HAP-1 (cell line): Measurements from ENCODE around the gene CFAP53.

Experiments
- DNase-seq, 2 experiments: peaks; one replicate each; pipeline ENCODE4 v3.0.0-alpha.2; 2016 to 2020; ENCODE audit warnings: low spot score in 2 of 2
- H3K27me3 ChIP-seq: fragments of 250-450 bp; sonication (Bioruptor Pico); 2 replicates; pipeline ENCODE4 v1.5.1; 2020; ENCODE audit warnings: low read depth, mild to moderate bottlenecking, moderate library complexity
- H3K36me3 ChIP-seq: fragments of 250-450 bp; sonication (Bioruptor Pico); replicated peaks from 2 replicates; pipeline ENCODE4 v1.5.1; 2020; ENCODE audit warnings: mild to moderate bottlenecking
- H3K4me1 ChIP-seq: fragments of 250-450 bp; sonication (Bioruptor Pico); 2 replicates; pipeline ENCODE4 v1.5.1; 2020; ENCODE audit warnings: mild to moderate bottlenecking
- H3K4me3 ChIP-seq: fragments of 250-450 bp; sonication (Bioruptor Pico); 2 replicates; pipeline ENCODE4 v1.5.1; 2020; ENCODE audit warnings: mild to moderate bottlenecking, moderate library complexity
- H3K9me3 ChIP-seq: fragments of 250-450 bp; sonication (Bioruptor Pico); 2 replicates; pipeline ENCODE4 v1.5.1; 2020; ENCODE audit warnings: mild to moderate bottlenecking, moderate library complexity
- in situ Hi-C: fragments of 300-500 bp; cut with MboI; formaldehyde crosslinking; loops from 3 replicates; pipeline ENCODE4 v1.14.3; 2020; ENCODE audit warnings: low sequenced_read_pairs, inconsistent platforms, mixed read lengths

The CFAP53 gene

DNA sequence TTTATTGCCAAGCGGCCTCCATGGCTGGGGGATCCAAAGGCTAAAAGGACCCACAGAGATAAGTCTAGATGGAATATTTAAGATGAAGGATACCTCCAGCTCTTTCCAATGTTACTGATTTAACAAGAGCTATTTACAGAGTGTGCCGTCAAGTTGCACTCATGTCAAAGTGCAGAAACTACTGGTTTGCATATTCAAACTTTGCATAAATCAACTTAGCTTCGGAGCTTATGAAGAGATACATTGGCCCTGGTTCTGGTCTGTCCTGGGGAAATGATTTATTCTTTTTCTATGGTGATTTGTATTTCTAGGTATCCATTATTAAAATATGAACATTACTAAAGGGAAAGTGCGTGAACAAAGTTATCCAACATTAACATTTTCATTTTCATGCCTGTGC, 57.0 kb downstream of the CFAP53 start:
- in situ Hi-C loops: loop anchor here (10.0 kb wide), 1 partner anchor 705 kb away; no protein-coding TSS in a partner anchor
- no peak for DNase-seq
- H3K4me3 ChIP-seq: no peak overlapping the region
- no peaks in the 10 kb centered on the region for H3K27me3 ChIP-seq
- H3K4me1 ChIP-seq: no peaks in the 10 kb centered on the region
- H3K36me3 ChIP-seq: no peaks in the 10 kb centered on the region
- H3K9me3 ChIP-seq: no peaks in the 10 kb centered on the region

DNA sequence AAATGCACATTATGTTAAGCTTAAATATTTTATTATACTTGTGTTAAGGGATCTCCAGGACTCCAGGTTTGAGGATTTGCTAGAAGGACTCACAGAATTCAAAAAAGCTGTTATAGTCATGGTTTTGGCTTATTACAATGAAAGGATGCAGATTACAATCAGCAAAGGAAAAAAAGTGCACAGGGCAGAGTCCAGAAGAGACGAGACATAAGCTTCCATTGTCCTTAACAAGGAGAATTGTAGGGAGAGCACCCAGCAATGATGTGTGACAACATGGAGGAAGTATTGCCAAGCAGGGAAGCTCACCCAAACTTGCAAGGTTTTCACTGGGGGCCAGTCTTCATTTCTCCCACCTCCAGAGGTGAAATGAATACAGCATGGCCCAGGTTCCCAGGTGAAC, 58.6 kb downstream of the CFAP53 start:
- Histone ChIP-seq H3K4me3 (no peak overlapping the region), H3K36me3 (no peaks in the 10 kb centered on the region), H3K4me1 (no peaks in the 10 kb centered on the region), H3K9me3 (no peaks in the 10 kb centered on the region), H3K27me3 (no peaks in the 10 kb centered on the region)
- no peak for DNase-seq
- in situ Hi-C loops: loop anchor here (10.0 kb wide), 1 partner anchor 703 kb away; no protein-coding TSS in a partner anchor

DNA sequence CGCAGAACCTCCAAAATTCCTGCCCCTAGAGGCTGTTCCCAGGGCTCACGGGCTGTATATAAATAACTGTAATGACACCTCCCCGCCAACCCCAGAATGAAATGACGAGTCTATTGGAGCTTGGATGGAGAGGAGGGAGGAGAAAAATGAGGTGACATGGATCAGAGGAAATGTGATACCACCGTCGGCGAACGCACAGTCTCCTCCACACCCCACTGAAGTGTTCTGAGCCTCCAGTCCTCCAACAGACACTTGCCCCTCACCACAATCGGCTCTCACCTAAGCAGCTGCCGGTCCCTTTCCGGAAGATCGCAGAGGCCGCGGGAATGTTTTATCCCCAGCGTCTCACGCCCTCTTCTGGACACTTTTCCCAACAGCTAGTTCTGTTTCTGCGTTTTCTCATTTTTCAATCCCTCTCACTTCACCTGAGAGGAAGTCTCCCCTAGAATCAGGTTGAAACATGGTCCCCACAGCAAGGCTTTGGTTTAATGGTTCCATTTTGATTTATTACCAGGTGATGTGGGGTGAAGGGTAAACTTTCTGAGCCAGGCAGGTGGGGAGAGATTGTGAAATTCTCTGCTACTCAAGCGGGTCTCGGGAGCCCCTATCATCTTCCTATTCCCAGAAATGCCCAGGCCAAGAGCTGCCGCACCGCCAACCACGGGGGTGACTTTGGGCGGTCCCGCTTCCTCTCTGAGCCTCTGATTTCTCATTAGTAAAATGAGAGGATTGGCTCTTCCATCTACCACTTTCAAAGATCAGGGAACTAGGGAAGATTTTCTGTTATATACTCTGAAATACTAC, 62.3 kb downstream of the CFAP53 start:
- in situ Hi-C loops: loop anchor here (10.0 kb wide), 1 partner anchor 699 kb away; no protein-coding TSS in a partner anchor
- Histone ChIP-seq H3K27me3 (no peaks in the 10 kb centered on the region), H3K36me3 (no peaks in the 10 kb centered on the region), H3K4me3 (no peak overlapping the region), H3K4me1 (no peaks in the 10 kb centered on the region), H3K9me3 (0 out of 2 replicates have a peak, but pooled peaks cover 3% of the 10 kb centered on the region)
- DNase-seq: peak; percentile 73 to 83

DNA sequence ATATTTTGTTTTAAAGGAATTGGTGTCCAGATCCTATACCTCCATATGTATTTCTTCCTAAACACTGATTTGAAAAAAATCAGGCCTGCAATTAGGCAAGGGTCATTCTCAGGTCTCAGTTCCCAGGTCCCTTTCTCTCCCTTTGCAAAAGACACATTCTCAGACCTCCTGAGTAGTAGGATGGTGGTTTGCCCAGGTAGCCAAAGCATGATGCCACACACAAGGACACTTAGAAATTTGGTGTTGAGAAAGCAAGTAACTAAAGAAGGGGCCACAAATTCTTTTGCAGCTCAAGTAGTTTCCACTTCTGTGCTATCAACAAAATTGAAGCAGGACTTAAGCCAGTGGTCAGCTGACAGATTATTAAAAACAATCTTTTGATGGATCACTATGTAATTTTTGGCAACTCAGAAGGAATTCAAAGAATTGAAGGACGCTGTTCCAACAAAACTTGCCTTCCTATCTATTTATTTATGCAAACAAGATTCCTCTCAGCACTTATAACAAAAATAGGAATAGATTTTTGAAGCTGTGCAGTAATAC, 64.7 kb downstream of the CFAP53 start:
- Histone ChIP-seq H3K4me3 (no peak overlapping the region), H3K4me1 (no peaks in the 10 kb centered on the region), H3K9me3 (0 out of 2 replicates have a peak, but pooled peaks cover 3% of the 10 kb centered on the region), H3K27me3 (no peaks in the 10 kb centered on the region), H3K36me3 (no peaks in the 10 kb centered on the region)
- in situ Hi-C loops: loop anchor here (10.0 kb wide), 1 partner anchor 697 kb away; no protein-coding TSS in a partner anchor
- no peak for DNase-seq

DNA sequence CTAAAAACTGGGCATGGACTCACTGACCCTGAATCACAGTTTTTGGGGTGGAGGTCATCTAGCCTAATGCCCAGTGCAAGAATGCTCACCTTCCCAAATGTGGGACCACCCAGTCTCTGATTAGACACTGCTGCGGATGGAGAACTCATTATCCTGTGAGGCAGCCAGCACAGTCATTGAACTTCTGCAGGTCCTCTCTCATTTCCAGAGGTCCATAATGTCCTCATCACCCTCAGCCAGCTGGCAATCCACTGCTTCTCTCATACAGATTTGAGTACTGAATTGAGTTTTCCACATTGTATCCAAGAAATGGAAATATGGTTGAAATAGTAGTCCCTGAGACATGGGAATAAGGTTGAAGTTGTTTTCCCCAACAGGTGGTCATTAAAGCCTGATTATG, 66.4 kb downstream of the CFAP53 start:
- Histone ChIP-seq H3K9me3 (0 out of 2 replicates have a peak, but pooled peaks cover 3% of the 10 kb centered on the region), H3K36me3 (no peaks in the 10 kb centered on the region), H3K4me1 (peaks cover 3% of the 10 kb centered on the region), H3K4me3 (no peak overlapping the region), H3K27me3 (0 out of 2 replicates have a peak, but pooled peaks cover 2% of the 10 kb centered on the region)
- no peak for DNase-seq
- in situ Hi-C loops: loop anchor here (5.0 to 10.0 kb wide), 2 partner anchors 143 to 695 kb away; no protein-coding TSS in a partner anchor

DNA sequence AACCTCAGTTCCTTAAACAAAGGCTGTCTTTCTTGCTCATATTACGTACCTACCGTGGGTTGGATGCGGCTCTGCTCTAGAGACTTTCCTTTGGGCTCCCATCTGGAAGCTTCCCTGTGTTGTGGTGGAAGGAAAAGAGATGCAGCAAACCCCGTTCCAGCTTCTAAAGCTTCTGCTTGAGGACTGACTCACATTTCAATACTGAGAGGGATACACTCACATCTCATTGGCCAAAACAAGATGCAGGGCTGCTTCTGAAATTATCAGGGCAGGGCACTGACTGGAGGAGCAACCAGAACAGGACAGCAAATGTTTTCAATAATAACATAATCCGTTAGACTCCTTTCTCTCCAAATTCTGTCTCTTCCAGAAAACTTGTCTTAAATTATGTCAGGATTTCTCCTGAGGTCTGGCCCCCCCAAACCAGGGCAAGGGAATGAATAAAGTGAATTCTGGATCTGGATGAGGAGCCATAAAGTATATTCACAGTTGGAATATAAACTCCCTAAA, 66.9 kb downstream of the CFAP53 start:
- no peaks in the 10 kb centered on the region for H3K36me3 ChIP-seq
- 0 out of 2 replicates have a peak, but pooled peaks cover 3% of the 10 kb centered on the region for H3K9me3 ChIP-seq
- H3K4me1 ChIP-seq: peaks cover 3% of the 10 kb centered on the region
- no peak for DNase-seq
- 0 out of 2 replicates have a peak, but pooled peaks cover 2% of the 10 kb centered on the region for H3K27me3 ChIP-seq
- in situ Hi-C loops: loop anchor here (5.0 kb wide), 1 partner anchor 142 kb away; no protein-coding TSS in a partner anchor
- H3K4me3 ChIP-seq: no peak overlapping the region

DNA sequence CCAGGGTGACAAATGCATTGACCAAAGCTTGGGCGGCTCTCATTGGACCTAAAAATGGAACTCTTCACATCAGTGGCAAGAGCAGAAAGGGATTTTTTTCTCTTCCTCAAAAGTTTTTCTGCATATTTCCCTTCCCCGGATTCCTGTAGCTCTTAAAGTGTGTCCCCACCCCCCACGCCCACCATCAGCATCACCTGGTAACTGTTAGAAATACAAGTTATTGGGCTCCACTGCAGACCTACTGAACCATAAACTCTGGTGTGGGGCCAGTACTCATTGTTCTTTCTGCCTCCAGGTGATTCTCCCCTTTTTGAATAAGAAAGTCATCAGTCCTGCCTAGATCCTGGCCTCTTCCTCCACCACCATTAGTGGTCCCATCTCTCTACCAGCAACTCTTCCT, 70.0 kb downstream of the CFAP53 start:
- Histone ChIP-seq H3K4me1 (peaks cover 10% of the 10 kb centered on the region), H3K9me3 (0 out of 2 replicates have a peak, but pooled peaks cover 3% of the 10 kb centered on the region), H3K27me3 (0 out of 2 replicates have a peak, but pooled peaks cover 2% of the 10 kb centered on the region), H3K36me3 (no peaks in the 10 kb centered on the region), H3K4me3 (no peak overlapping the region)
- in situ Hi-C loops: loop anchor here (5.0 kb wide), 1 partner anchor 139 kb away; no protein-coding TSS in a partner anchor
- no peak for DNase-seq

DNA sequence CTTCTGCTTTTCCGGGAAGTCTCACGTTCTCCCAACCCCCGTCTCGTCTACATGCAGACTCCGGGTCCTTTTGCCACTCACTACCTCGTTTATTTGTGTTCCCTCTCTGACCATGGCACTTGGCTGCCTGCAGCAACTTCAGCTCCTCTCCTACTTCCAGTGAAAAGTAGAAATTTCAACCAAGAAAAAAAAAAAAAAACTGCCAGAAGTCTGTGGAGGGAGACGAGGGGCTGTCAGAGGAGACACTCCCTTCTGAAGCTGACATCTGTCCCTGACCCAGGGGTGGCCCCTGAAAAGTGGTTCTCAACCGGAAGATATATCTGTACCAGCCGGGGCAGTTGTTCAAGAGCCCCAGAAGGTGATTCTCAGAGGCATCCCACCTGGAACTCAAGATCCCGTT, 70.6 kb downstream of the CFAP53 start:
- H3K9me3 ChIP-seq: no peaks in the 10 kb centered on the region
- H3K27me3 ChIP-seq: 0 out of 2 replicates have a peak, but pooled peaks cover 2% of the 10 kb centered on the region
- no peak overlapping the region for H3K4me3 ChIP-seq
- peak in 1 of 2 experiments; percentile 9 for DNase-seq
- in situ Hi-C loops: loop anchor here (5.0 kb wide), 1 partner anchor 138 kb away; no protein-coding TSS in a partner anchor
- no peaks in the 10 kb centered on the region for H3K36me3 ChIP-seq
- peaks cover 10% of the 10 kb centered on the region for H3K4me1 ChIP-seq

DNA sequence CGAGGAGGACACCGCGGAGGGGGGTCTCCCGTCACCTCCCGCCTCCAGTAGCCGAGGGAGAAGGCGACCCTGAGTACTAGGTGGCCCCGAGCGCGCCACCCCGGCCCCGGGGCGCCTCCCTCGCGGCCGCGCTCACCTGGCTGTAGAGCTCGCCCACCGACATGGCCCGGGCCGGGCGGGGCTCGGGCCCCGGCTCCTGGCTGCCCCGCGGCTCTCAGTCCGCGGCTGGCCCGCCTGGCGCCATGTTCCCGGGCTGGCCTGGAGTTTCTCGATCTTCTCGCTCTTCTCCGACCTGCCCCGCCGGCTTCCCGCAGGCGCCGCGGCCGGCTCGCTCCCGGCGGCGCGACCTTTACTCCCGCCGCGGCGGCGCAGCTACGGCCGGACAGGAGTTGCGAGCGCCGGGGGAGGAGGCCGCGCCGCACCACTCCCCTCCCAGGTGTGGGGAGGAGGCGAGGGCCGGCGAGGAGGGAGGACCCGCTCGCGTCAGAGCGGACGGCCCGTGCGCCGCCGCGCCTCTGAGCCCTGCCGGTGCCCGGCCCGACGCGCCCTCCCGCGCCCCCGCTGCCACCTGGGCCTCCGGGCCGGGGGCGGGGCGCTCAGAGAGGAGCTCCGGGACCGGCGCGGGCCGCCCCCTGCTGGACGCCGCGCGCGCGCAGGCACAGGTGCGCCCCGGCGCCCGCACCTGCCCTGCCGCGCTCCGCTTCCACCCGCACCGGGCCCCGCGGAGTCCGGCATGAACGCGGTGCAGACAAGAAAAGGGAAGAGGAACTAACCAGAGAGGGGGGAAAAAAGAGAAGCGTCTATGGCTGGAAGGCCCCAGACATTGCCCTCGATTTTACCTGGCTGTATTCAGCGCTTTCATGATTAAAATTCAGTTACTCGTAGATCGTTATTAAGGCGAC, 71.4 kb downstream of the CFAP53 start, which contains the start of gene MYO5B:
MYO5B (minus strand) TSS at position 517 of the 902 bp plus-strand sequence; CDS start at position 163, 354 bp downstream.
- Histone ChIP-seq H3K9me3 (no peaks in the 10 kb centered on the region), H3K4me3 (peak within 1 kb of the TSS; percentile 62), H3K27me3 (0 out of 2 replicates have a peak, but pooled peaks cover 2% of the 10 kb centered on the region), H3K36me3 (no peaks in the 10 kb centered on the region), H3K4me1 (peaks cover 10% of the 10 kb centered on the region)
- DNase-seq: peak; percentile 49 to 81
- in situ Hi-C loops: loop anchor here (5.0 kb wide), 1 partner anchor 138 kb away; no protein-coding TSS in a partner anchor

DNA sequence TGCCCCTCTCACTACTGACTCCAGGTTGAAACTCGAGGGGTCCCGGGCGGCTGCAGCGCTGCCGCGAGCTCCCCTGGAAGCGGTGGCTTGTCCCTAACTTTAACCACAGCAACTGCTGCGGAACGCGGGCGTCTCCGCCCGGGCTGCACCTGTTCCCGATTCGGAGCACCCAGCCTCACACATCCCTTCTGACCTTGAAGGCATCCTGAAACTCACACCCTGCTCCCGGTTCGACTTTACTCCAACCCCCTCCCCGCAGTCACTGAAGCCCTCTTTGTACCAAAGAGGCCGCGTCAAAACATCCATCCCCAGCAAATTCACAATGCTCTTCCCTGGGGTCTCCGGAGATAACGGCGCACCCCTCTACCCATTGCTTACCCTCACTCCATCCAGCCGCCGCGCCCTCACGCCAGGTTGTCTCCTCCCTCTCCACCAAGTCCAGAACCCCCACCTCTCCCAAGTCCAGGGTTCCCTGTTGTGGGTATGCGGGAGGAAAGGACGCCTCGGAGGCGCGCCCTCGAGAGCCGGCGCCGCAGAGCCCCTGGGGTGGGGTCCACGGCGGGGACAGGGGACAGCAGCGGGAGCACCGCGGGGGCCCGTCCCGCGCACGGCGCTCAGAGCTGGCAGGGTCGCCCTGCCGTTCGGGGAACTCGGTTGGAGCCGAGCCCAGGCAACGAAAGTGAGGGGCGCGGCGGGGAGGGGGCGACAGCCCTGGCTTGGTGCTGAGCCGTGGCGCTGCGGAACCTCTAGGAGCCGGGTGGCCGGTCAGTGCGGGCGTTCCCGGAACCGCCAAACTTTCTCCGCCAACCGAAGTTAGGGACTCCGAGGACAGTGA, 72.3 kb downstream of the CFAP53 start:
- DNase-seq: peak in 1 of 2 experiments; percentile 40
- Histone ChIP-seq H3K36me3 (no peaks in the 10 kb centered on the region), H3K27me3 (0 out of 2 replicates have a peak, but pooled peaks cover 2% of the 10 kb centered on the region), H3K4me3 (peak overlapping the region; percentile 62), H3K9me3 (no peaks in the 10 kb centered on the region), H3K4me1 (peaks cover 10% of the 10 kb centered on the region)
- in situ Hi-C loops: no loop called here

DNA sequence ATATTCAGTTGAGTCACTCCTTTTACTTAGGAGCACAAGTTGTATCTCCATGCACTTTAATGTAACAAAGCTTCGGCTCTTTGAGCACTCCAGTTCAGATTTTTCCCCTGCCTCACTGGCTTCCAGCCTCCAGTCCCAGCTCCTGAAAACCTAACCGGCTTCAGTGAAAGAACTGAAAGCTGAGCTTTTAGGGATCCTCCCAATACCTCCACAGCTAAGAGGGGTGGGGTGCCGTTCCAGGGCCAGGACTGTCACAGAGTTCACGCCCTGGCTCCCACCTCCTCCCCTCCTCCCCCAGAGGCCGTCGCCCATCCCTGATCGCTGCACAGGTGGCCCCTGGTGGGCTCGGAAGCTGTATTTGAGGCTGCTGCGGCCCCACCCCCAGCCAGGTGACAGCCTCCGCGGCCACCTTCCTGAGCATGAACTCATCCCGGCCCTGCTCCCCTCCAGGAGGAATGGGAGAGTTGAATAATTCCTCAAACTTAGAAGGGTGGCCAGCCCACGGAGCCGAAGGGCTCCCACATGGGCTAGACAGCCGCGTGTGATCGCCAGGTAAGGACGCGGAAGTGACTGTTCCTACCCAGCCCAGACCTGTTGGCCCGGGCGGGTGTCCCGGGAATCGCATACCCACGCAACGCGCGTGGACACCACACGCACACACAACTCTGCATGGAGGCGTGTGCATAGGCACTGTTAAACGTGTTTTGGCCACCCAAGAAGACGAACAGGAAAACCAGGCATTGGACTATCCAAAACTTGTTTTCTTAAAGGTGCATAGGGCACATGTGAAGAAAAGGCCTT, 73.1 kb downstream of the CFAP53 start:
- peaks cover 10% of the 10 kb centered on the region for H3K4me1 ChIP-seq
- DNase-seq: no peak
- H3K4me3 ChIP-seq: peak overlapping the region; percentile 62
- no peaks in the 10 kb centered on the region for H3K36me3 ChIP-seq
- no peaks in the 10 kb centered on the region for H3K9me3 ChIP-seq
- 0 out of 2 replicates have a peak, but pooled peaks cover 2% of the 10 kb centered on the region for H3K27me3 ChIP-seq
- in situ Hi-C loops: no loop called here
